CD14-positive monocyte (primary cell): Measurements from ENCODE around the gene ADAMTS3. TPM values are rescaled to one million over a fixed set of nuclear protein-coding genes. Genes with fewer than 3 reads are reported as not detected.

Experiments used
- DNase-seq, 3 donors: peaks; one replicate each; pipeline ENCODE4 v3.0.0-alpha.2; 2011 to 2022
- H2AFZ ChIP-seq: 2 replicates; pipeline ENCODE4 v1.6.0; 2012; ENCODE audit warnings: mild to moderate bottlenecking, low read depth, low read length, inconsistent platforms; ENCODE audit not compliant: insufficient read depth, poor library complexity, severe bottlenecking
- H3K27ac ChIP-seq, 2 donors: 1 replicate in 1 of 2; 2 replicates in 1 of 2; pipeline ENCODE4 v1.5.1; 2012 to 2013; ENCODE audit warnings: low read length in 2 of 2, control low read depth in 1 of 2, inconsistent platforms in 1 of 2, low read depth in 1 of 2, mild to moderate bottlenecking in 1 of 2
- H3K27me3 ChIP-seq, 2 donors: one replicate each; pipeline versions ENCODE4 v1.6.0 to v1.6.1; 2011 to 2013; ENCODE audit warnings: low read length in 2 of 2; ENCODE audit not compliant: control insufficient read depth in 2 of 2, insufficient read depth in 2 of 2
- H3K36me3 ChIP-seq, 2 donors: replicated peaks in 1 of 2; 1 replicate in 1 of 2; 2 replicates in 1 of 2; pipeline versions ENCODE4 v1.5.1 to v1.6.1; 2012 to 2013; ENCODE audit warnings: low read length in 2 of 2, control low read depth in 1 of 2, inconsistent platforms in 1 of 2, mild to moderate bottlenecking in 1 of 2; ENCODE audit not compliant: insufficient read depth in 2 of 2, control insufficient read depth in 1 of 2
- H3K4me1 ChIP-seq, 2 donors: 1 replicate in 1 of 2; 2 replicates in 1 of 2; pipeline versions ENCODE4 v1.5.1 to v1.6.1; 2012 to 2013; ENCODE audit warnings: low read length in 2 of 2, control low read depth in 1 of 2, inconsistent platforms in 1 of 2, mild to moderate bottlenecking in 1 of 2, moderate library complexity in 1 of 2; ENCODE audit not compliant: insufficient read depth in 2 of 2, control insufficient read depth in 1 of 2
- H3K4me2 ChIP-seq: replicated peaks from 2 replicates; pipeline ENCODE3; 2012; ENCODE audit warnings: low read length, moderate library complexity, mild to moderate bottlenecking; ENCODE audit not compliant: poor library complexity, severe bottlenecking; ENCODE audit errors: extremely low read depth
- H3K4me3 ChIP-seq, 3 experiments: fragments of 200-600 bp in 1 of 3; sonication (generic) in 1 of 3; replicated peaks in 1 of 3; 1 replicate in 2 of 3; 2 replicates in 1 of 3; pipeline ENCODE4 v1.5.1; 2011 to 2013; ENCODE audit warnings: low read length in 3 of 3, mild to moderate bottlenecking in 3 of 3, control low read depth in 2 of 3, low read depth in 2 of 3, inconsistent platforms in 1 of 3, moderate library complexity in 1 of 3
- H3K79me2 ChIP-seq: 2 replicates; pipeline ENCODE4 v1.6.0; 2012; ENCODE audit warnings: mild to moderate bottlenecking, control low read depth, inconsistent platforms, low read length, moderate library complexity; ENCODE audit not compliant: insufficient read depth
- H3K9ac ChIP-seq: 2 replicates; pipeline ENCODE4 v1.6.0; 2017; ENCODE audit warnings: low read length, mild to moderate bottlenecking; ENCODE audit not compliant: insufficient read depth, poor library complexity, severe bottlenecking
- H3K9me3 ChIP-seq, 2 donors: replicated peaks in 1 of 2; 1 replicate in 1 of 2; 2 replicates in 1 of 2; pipeline versions ENCODE4 v1.5.1 to v1.6.1; 2012 to 2013; ENCODE audit warnings: low read length in 2 of 2, control low read depth in 1 of 2; ENCODE audit not compliant: control insufficient read depth in 1 of 2, insufficient read depth in 1 of 2
- H4K20me1 ChIP-seq: 2 replicates; pipeline ENCODE4 v1.6.0; 2012; ENCODE audit warnings: mild to moderate bottlenecking, low read length, control low read depth, moderate library complexity; ENCODE audit not compliant: insufficient read depth
- H3K27ac Mint-ChIP-seq, 7 donors: one replicate each; pipeline ENCODE4 v1.8.0; 2020; ENCODE audit warnings: mild to moderate bottlenecking in 7 of 7, mixed read lengths in 7 of 7, moderate library complexity in 6 of 7, inconsistent platforms in 2 of 7
- H3K27me3 Mint-ChIP-seq, 3 donors: one replicate each; pipeline ENCODE4 v1.8.0; 2021 to 2022; ENCODE audit warnings: low read depth in 3 of 3, mild to moderate bottlenecking in 3 of 3, mixed read lengths in 3 of 3, moderate library complexity in 3 of 3, inconsistent platforms in 1 of 3
- H3K36me3 Mint-ChIP-seq, 2 donors: one replicate each; pipeline ENCODE4 v1.8.0; 2020; ENCODE audit warnings: mixed read lengths in 2 of 2, inconsistent platforms in 1 of 2, mild to moderate bottlenecking in 1 of 2
- H3K4me1 Mint-ChIP-seq: one replicate; pipeline ENCODE4 v1.8.0; 2020; ENCODE audit warnings: mild to moderate bottlenecking, mixed read lengths
- H3K4me3 Mint-ChIP-seq, 2 donors: one replicate each; pipeline ENCODE4 v1.8.0; 2020; ENCODE audit warnings: mild to moderate bottlenecking in 2 of 2, mixed read lengths in 2 of 2, moderate library complexity in 1 of 2
- H3K9me3 Mint-ChIP-seq, 7 donors: one replicate each; pipeline ENCODE4 v1.8.0; 2020 to 2022; ENCODE audit warnings: mixed read lengths in 7 of 7, mild to moderate bottlenecking in 6 of 7, moderate library complexity in 6 of 7, inconsistent platforms in 2 of 7
- CTCF ChIP-seq: fragments of 200-600 bp; IDR thresholded peaks from one replicate; pipeline ENCODE4 v1.8.0; 2022; ENCODE audit warnings: antibody characterized with exemption, mild to moderate bottlenecking
- WGBS: methylation state at CpG from one replicate; pipeline ENCODE4 v1.1.5; 2013; ENCODE audit warnings: missing lambda C conversion rate; ENCODE audit not compliant: insufficient coverage; 5-methylcytosine and 5-hydroxymethylcytosine counted together
- intact Hi-C, 2 donors: fragments of 100-400 bp; cut with micrococcal nuclease; formaldehyde crosslinking; loops; one replicate each; pipeline versions ENCODE4 v1.15.0 to v1.15.1; 2023
- polyA plus RNA-seq, 3 donors: library from polyadenylated mRNA; depleted of rRNA in 1 of 3; unstranded in 2 of 3; stranded (reverse) in 1 of 3; fragments of 300-500 nt in 2 of 3; fragments of >200 nt in 1 of 3; fragmentation: Illumina TruSeq in 2 of 3; gene quantifications; 1 replicate in 2 of 3; 2 replicates in 1 of 3; pipeline ENCODE4 v1.2.3, GENCODE V29; 2012 to 2021

Gene ADAMTS3
- polyA plus RNA-seq, 3 donors = not detected

DNA sequence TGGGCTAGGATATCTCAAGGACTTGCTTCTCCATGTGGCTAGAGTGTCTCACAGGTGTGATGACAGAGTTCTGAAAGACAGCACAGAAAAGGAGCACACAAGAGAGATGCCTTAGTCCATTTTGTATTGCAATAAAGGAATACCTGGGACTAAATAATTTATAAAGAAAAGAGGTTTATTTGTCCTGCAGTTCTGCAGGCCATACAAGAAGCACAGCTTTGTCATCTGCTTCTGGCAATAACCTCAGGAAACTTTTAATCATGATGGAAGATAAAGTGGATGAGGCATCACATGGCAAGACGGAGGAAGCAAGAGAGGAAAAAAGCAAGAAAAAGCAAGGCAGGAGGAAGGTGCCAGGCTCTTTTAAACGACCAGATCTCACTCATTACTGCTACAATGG is 126.9 kb downstream of the ADAMTS3 start:
- no peaks in the 10 kb centered on the region for H4K20me1 ChIP-seq
- H3K9me3 Mint-ChIP-seq = peaks cover 0 to 2% (median 0%) of the 10 kb centered on the region in 7 donors
- WGBS = 100% methylated on average over 1 of the region's 2 CpGs
- H3K4me1 Mint-ChIP-seq = no peaks in the 10 kb centered on the region
- no peaks in the 10 kb centered on the region for H3K9me3 ChIP-seq
- no peak overlapping the region for H3K4me3 ChIP-seq
- no peaks in the 10 kb centered on the region for H3K27me3 Mint-ChIP-seq
- H3K9ac ChIP-seq = no peak overlapping the region
- intact Hi-C loops = no loop called here
- H3K4me2 ChIP-seq = no peak overlapping the region
- no peak overlapping the region for H2AFZ ChIP-seq
- no peak overlapping the region for H3K27ac ChIP-seq
- no peak for DNase-seq
- H3K27me3 ChIP-seq = no peaks in the 10 kb centered on the region
- no peak for TF ChIP-seq CTCF
- H3K36me3 ChIP-seq = no peaks in the 10 kb centered on the region
- no peak overlapping the region for H3K4me3 Mint-ChIP-seq
- no peaks in the 10 kb centered on the region for H3K36me3 Mint-ChIP-seq
- H3K27ac Mint-ChIP-seq = no peak overlapping the region
- no peaks in the 10 kb centered on the region for H3K79me2 ChIP-seq
- no peaks in the 10 kb centered on the region for H3K4me1 ChIP-seq

DNA sequence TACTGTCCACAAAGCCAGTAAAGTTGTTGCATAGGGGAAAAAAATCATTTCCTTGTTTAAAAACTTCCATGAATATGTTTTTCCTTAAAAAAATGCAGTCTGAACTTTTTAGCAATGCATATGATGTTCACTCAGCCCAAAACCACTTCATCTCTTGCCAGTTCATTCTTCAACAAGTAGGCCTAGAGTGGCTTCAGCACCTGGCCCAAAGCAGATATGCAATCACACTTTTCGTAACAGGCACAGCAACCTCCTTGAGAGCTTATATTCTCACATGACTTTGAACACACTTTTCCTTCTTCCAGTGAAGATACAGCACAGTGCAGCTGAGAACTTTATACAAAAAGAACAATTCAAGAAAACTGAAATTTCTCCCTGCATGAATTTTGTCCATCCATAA is 128.6 kb downstream of the ADAMTS3 start:
- DNase-seq = no peak
- Histone ChIP-seq H3K4me1 (no peaks in the 10 kb centered on the region), H3K27me3 (no peaks in the 10 kb centered on the region), H3K9me3 (no peaks in the 10 kb centered on the region), H4K20me1 (no peaks in the 10 kb centered on the region), H3K4me2 (no peak overlapping the region), H2AFZ (no peak overlapping the region), H3K79me2 (no peaks in the 10 kb centered on the region), H3K4me3 (no peak overlapping the region), H3K36me3 (no peaks in the 10 kb centered on the region), H3K9ac (no peak overlapping the region), H3K27ac (no peak overlapping the region)
- no peak overlapping the region for H3K4me3 Mint-ChIP-seq
- no peak for TF ChIP-seq CTCF
- peaks cover 0 to 3% (median 2%) of the 10 kb centered on the region in 7 donors for H3K9me3 Mint-ChIP-seq
- H3K4me1 Mint-ChIP-seq = no peaks in the 10 kb centered on the region
- peaks cover 0 to 2% (median 0%) of the 10 kb centered on the region in 3 donors for H3K27me3 Mint-ChIP-seq
- no peak overlapping the region for H3K27ac Mint-ChIP-seq
- no peaks in the 10 kb centered on the region for H3K36me3 Mint-ChIP-seq
- intact Hi-C loops = no loop called here
- WGBS = 85% methylated on average over 1 of the region's 1 CpG
